GM21717 (cell line): Measurements from ENCODE around the gene CALD1.
A peak's percentile ranks its signal among the peaks of the same experiment; 100 is the strongest.

ENCODE experiments used
- ATAC-seq: cut with Tn5 transposase; IDR thresholded peaks from one replicate; pipeline ENCODE4 v1.9.1; 2021; ENCODE audit warnings: mild to moderate bottlenecking, moderate library complexity; ENCODE audit not compliant: unreplicated experiment

Gene CALD1

GRCh38 chr7:134920026-134920753 is 140.8 kb downstream of the CALD1 start:
- ATAC-seq = peak; percentile 61

DNA sequence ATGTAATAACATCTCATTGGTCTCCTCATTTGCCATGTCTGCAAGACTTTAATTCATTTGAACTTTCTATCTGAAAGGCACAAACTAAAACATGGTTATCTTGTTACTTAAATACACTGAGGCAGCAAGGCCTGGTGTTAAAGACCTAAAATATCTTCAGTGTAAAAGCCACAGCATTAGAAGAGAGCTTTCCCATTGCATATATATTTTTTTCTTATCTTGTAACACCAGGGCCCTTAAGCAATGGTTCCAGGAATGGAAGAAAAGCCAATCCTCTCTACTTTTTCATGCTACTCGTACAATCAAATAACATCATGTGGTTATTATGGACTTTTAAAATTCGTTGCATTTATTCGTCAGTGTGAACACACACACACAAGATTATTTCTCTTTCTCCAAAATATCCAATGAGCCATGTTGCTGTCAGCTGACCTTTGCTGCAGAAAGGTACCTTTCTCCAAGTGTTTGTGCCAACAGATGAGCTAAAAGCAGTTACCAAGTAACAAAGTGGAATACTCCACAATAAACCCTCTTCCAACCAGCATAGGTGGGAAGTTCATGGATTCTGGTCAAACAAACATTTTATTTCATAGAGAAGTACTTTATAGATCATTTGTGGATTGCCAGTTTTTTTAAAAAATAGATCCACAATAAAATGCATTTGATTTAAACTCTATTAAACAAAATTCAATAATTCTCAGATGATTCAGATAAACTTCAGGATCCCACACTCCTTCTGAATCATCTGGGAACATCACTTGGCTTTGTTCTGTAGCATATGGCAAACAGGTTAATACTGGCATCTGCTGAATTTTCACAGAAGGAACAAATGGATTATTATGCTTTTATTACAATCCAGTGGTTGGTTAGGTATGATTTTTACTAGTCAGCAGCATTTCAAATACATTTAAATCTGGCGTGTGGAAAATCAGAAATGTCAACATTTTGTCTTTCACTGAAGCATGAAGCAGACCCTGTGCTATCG is 143.6 kb downstream of the CALD1 start:
- ATAC-seq = no peak

DNA sequence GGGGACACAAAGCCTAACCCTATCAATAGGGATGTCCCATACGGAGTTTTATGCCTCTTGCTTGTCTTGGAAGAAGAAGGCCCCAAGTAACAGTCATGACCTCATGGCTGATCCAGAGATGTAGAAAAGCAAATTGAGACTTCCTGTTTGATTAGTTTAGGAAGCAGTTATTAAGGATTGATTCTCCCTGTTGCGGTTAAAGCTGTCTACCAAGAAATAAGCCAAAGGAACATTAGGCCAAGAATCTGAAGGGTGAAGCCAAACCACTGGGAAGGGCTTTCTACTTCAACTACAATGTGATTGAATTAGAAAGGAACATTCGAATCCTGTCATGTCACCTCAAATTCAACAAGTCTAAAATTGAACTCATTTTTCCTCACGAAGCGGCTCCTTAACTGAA is 146.3 kb downstream of the CALD1 start:
- no peak for ATAC-seq

DNA sequence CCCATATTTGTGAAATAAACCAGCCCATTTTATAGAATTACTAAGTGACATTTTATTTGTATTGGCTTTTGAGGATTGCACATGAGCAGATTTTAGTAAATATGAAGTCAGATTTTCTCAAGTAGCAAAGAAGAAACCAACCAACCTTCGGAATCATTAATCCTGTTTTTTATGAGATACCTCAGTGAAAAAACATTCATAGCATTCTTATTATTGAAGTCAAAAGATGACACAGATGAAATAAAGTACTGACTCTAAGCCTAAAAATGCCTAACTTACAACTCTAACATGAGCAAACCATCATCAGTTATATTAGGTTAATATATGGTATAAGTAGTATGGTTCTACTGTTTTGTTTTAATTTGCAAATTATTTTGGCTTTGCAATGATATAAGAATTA is 147.0 kb downstream of the CALD1 start:
- ATAC-seq = no peak

DNA sequence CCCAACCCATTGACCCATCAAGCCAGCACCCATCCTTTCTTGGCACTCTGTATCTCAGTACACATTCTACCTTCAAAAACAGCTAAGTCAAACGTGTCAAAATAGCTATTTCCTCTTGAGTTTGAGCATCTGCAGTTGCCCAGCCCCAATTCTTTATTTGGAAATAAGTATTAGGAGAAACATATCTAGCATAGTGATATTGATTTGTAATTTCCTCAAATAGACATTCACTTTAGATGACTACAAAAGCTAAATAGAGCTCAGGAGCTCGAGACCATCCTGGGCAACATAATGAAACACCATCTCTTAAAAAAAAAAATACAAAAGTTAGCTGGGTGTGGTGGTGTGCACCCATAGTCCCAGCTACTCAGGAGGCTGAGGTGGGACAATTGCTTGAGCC is 147.6 kb downstream of the CALD1 start:
- no peak for ATAC-seq

GRCh38 chr7:134927723-134928122 is 148.3 kb downstream of the CALD1 start:
- no peak for ATAC-seq

DNA sequence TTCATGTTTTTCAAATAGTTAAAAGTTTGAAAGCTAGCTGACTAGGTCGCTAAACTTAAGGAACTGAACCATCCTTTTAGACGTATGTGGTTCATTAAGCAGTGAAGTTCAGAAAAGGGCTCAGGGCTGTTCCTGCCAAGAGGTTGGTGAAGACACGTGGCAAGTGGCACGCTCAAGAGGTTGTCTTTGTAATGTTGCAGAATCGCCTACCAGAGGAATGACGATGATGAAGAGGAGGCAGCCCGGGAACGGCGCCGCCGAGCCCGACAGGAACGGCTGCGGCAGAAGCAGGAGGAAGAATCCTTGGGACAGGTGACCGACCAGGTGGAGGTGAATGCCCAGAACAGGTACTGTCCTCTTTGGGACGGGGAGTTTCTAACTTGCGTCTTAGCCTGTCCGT is 149.1 kb downstream of the CALD1 start:
- ATAC-seq = no peak

DNA sequence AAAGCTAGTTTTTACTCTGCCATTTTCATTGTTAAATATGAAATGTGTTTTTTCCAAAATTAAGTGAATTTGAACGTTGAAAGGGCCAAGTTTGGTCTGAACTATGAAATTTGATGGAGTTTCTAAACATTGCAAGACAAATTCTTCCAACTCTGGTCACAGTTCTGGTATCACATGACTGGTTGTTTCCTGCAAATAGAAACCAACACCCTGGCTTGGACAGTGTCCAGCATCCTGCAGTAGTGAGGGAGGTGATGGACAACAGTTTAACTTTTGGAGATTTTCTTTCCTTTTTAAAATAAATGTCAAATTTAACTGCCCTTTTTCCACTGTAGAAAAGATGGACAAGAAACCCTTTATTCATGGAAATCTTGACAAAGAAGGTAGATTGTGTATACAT is 152.1 kb downstream of the CALD1 start:
- ATAC-seq = no peak

DNA sequence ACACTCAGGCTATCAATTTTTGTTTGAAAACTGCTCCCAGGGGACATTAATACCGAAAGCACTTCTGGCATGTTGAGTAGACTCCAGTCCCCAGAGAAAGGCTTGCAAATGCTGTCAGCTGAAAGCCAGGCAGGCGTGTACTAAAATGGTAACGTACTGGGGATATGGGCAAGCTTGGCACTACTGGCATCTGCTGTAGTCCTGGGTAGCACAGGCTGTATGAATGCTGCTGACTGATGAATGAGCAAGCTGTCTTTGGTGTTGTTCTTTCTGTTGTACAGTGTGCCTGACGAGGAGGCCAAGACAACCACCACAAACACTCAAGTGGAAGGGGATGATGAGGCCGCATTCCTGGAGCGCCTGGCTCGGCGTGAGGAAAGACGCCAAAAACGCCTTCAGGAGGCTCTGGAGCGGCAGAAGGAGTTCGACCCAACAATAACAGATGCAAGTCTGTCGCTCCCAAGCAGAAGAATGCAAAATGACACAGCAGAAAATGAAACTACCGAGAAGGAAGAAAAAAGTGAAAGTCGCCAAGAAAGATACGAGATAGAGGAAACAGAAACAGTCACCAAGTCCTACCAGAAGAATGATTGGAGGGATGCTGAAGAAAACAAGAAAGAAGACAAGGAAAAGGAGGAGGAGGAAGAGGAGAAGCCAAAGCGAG is 153.4 kb downstream of the CALD1 start:
- no peak for ATAC-seq

- no peak for ATAC-seq
Observed at GRCh38 chr7:134933460-134934068, 154.1 kb downstream of the CALD1 start.

GRCh38 chr7:134935701-134936100 is 156.3 kb downstream of the CALD1 start:
- no peak for ATAC-seq

- ATAC-seq = no peak
Observed at GRCh38 chr7:134936893-134937510, 157.6 kb downstream of the CALD1 start.

DNA sequence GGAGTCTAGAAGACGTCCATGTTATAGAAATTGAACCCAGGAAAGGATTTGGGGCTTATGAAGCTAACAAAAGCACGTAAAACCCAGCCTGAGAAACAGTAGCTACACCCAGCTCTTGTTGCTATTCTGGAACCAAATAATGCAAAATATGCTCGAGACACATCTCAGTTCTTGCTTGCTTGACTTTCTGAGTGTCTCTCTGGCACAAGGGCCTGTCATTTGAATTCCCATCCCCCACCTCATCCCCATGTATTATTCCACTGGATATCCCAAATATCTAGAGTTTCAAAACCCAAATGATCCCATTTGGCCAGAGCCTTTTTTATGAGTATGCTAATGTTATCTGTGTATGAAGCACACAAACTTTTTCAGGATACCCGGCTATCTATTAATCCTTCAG is 158.7 kb downstream of the CALD1 start:
- ATAC-seq = no peak

GRCh38 chr7:134939136-134939535 is 159.7 kb downstream of the CALD1 start:
- ATAC-seq = no peak

DNA sequence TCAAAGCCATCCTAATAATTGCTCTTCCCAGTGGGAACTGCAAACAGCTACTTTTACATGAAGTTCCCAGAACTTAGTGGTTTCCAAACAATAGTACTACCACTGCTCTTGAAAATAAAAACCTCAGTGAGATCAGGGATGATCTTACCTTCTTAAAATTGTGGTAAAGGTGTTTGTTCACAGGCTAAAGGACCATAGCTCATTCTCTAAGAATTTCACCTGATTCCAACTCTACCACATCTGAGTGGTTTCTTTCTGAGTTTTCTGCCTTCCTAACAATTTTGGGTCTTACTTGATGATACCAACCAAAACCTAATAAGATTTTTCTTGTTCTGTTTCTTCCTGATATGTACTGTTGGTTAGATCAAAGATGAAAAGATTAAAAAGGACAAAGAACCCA is 161.3 kb downstream of the CALD1 start:
- no peak for ATAC-seq

DNA sequence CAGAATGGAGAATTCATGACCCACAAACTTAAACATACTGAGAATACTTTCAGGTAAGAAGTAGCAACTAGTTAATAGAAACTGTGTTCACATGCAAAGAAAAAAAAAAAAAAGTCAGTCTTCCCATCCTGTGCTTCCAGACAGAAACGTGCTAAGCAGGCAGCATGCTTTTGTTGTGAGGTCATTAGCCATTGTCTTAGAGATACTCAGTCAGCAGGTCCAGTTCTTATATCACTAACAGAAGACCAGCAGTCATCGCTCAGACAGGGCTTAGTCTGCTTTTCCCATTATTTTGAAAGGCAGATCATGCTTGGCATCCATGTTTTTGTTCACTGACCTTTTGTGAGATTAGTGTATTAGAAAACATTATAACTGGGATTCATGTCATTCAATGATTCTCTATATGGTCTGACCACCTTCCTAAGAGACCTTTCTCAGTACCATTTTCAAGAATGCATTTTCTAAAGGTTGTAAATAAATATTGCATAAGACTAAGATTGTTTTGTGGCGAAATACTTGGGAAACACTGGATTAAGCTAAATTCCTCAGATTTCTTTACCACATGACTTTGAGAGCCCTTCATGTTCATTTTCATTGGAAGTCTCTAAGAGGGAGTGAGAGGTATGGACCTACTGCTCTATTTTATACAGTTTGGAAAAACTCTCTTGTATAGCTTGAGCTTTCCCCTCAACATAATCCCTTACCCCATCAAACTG is 161.9 kb downstream of the CALD1 start:
- no peak for ATAC-seq

GRCh38 chr7:134941952-134942351 is 162.5 kb downstream of the CALD1 start:
- no peak for ATAC-seq

DNA sequence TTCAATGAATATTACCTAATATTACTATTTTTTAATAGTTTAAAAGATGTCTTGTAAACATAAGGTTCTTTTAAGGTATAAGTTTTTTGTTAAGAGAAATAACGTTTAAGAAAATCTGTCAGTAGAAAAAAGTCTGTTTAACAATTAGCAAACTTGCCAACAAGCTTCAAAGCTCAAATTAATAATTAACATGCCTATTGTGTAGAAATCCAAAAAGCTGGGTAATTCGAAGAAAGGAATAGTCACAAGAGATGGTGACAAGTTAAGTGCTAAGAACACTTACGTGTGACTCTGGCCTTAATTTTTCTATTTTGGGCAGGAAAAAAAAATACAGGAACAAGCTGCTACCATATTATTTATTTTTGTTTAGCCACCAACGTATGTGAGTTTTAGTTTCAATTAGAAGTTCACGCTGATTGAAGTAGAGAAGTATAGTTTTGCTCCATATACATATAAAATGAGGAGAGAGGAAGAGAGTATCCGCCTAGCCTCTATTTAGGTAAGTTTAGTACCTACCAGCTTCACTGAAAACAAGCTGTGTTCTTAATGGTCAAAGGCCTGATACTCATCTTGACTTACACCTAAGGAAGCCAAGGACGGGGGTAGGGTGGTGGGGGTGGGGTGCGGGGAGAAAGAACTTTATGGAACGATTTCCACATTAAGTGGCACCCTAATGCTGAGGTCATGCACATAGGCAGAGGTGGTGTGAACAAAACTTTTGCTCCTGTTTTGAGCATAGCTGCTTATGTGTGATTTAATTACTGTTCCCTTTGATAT is 163.4 kb downstream of the CALD1 start:
- no peak for ATAC-seq

DNA sequence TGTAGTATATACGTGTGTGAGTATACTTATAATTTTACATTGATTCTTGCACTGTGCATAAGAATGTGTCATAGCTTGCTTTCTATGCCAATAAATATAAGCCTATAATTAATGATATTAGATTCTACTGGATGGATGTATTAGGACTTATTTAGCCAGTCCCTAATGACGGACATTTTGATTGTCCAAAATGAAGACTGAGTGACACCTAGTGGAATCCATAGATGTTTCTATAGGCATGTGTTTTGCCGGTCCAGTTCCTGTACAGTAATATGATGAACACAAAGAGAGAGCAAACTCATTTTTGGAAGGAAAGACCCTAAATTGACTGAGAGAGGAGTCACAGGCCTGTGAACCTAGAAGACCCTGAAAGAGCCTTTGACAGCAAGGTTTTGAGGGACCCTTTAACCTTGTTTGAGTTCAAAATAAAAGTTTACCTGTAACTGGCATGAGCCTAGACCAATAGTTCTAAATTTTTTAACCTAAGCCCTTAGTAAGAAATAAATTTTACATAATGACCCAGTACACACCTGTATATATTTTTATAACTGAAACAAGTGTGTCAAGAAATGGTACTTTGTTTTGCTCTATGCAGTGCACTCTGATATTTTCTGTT is 164.5 kb downstream of the CALD1 start:
- ATAC-seq = peak; percentile 63
